WTC11 (cell line): ENCODE results near the gene OGA. TPM values are rescaled to one million over a fixed set of nuclear protein-coding genes. Genes with fewer than 3 reads are reported as not detected.

Source experiments
- ATAC-seq: fragments of 200-7000 bp; cut with Tn5 transposase; 2 replicates; pipeline ENCODE4 v1.10.0; 2021; ENCODE audit warnings: mild to moderate bottlenecking, moderate library complexity
- CTCF ChIA-PET: fragments of 300-600 bp; sonication (Branson Sonifier 250); formaldehyde crosslinking; loops from one replicate; lab custom pipeline; 2021; ENCODE audit warnings: antibody characterized with exemption; lab: Charles Lee
- POLR2A ChIA-PET: fragments of 350-600 bp; sonication (Branson Sonifier 250); formaldehyde crosslinking; loops from one replicate; lab custom pipeline; 2021; ENCODE audit warnings: antibody characterized with exemption; lab: Charles Lee
- DNase-seq: peaks from one replicate; pipeline ENCODE4 v3.0.0; 2021; ENCODE audit warnings: low spot score
- H3K27ac Mint-ChIP-seq: 2 replicates; pipeline ENCODE4 v1.8.0; 2021; ENCODE audit warnings: mixed read lengths
- H3K27me3 Mint-ChIP-seq: 2 replicates; pipeline ENCODE4 v1.8.0; 2021; ENCODE audit warnings: low read depth, mild to moderate bottlenecking, moderate library complexity, mixed read lengths
- H3K36me3 Mint-ChIP-seq: 2 replicates; pipeline ENCODE4 v1.8.0; 2021; ENCODE audit warnings: mixed read lengths
- H3K4me1 Mint-ChIP-seq: 2 replicates; pipeline ENCODE4 v1.8.0; 2022; ENCODE audit warnings: mixed read lengths
- H3K4me3 Mint-ChIP-seq: 2 replicates; pipeline ENCODE4 v1.8.0; 2021; ENCODE audit warnings: mild to moderate bottlenecking, moderate library complexity, mixed read lengths
- H3K9me3 Mint-ChIP-seq: 2 replicates; pipeline ENCODE4 v1.8.0; 2021; ENCODE audit warnings: mixed read lengths
- EMX1 ChIP-seq: fragments of 250-450 bp; sonication (Bioruptor Pico); IDR thresholded peaks from 2 replicates; pipeline ENCODE4 v1.8.0; 2021; ENCODE audit warnings: mild to moderate bottlenecking
- ETV6 ChIP-seq: sonication (generic); formaldehyde crosslinking; IDR thresholded peaks from 2 replicates; pipeline ENCODE4 v1.8.1; 2022; ENCODE audit warnings: mild to moderate bottlenecking, missing genetic modification reagents
- FOXJ3 ChIP-seq: sonication (generic); formaldehyde crosslinking; IDR thresholded peaks from 2 replicates; pipeline ENCODE4 v1.9.0; 2021; ENCODE audit warnings: missing genetic modification reagents, mild to moderate bottlenecking, borderline replicate concordance
- FOXK1 ChIP-seq: sonication (generic); formaldehyde crosslinking; IDR thresholded peaks from 2 replicates; pipeline ENCODE4 v1.8.0; 2022; ENCODE audit warnings: mild to moderate bottlenecking, moderate library complexity, missing genetic modification reagents
- GRHL2 ChIP-seq: fragments of 250-450 bp; sonication (Bioruptor Pico); IDR thresholded peaks from 2 replicates; pipeline ENCODE4 v1.8.0; 2022; ENCODE audit warnings: mild to moderate bottlenecking, moderate library complexity; ENCODE audit not compliant: insufficient replicate concordance, severe bottlenecking
- GTF2I ChIP-seq: fragments of 250-450 bp; sonication (Bioruptor Pico); conservative IDR thresholded peaks from 2 replicates; pipeline ENCODE4 v1.4.0; 2021; ENCODE audit warnings: mild to moderate bottlenecking
- NFE2L1 ChIP-seq: sonication (generic); formaldehyde crosslinking; IDR thresholded peaks from 2 replicates; pipeline ENCODE4 v1.8.1; 2023; ENCODE audit warnings: missing genetic modification reagents
- NFYB ChIP-seq: sonication (generic); formaldehyde crosslinking; conservative IDR thresholded peaks from 2 replicates; pipeline ENCODE4 v1.8.0; 2022; ENCODE audit warnings: low read depth, missing genetic modification reagents
- NR1H2 ChIP-seq: sonication (generic); formaldehyde crosslinking; IDR thresholded peaks from 2 replicates; pipeline ENCODE4 v1.9.0; 2021; ENCODE audit warnings: mild to moderate bottlenecking, moderate library complexity, missing genetic modification reagents
- SMAD3 ChIP-seq: sonication (generic); formaldehyde crosslinking; IDR thresholded peaks from 2 replicates; pipeline ENCODE4 v1.8.0; 2022; ENCODE audit warnings: missing genetic modification reagents, mild to moderate bottlenecking, borderline replicate concordance
- ZNF219 ChIP-seq: sonication (generic); formaldehyde crosslinking; IDR thresholded peaks from 2 replicates; pipeline ENCODE4 v1.8.0; 2023; ENCODE audit warnings: missing genetic modification reagents, mild to moderate bottlenecking, borderline replicate concordance
- ZNF416 ChIP-seq: fragments of 250-450 bp; sonication (Bioruptor Pico); IDR thresholded peaks from 2 replicates; pipeline ENCODE4 v1.9.0; 2021; ENCODE audit warnings: mild to moderate bottlenecking, inconsistent platforms
- ZNF423 ChIP-seq: fragments of 250-450 bp; sonication (Bioruptor Pico); IDR thresholded peaks from 2 replicates; pipeline ENCODE4 v2.1.2; 2022; ENCODE audit warnings: mild to moderate bottlenecking, moderate library complexity
- total RNA-seq: library from RNA; stranded (reverse); gene quantifications from 3 replicates; pipeline ENCODE4 v1.2.3, GENCODE V29; 2021
- TF ChIP-seq, protein P1 (sequence below): fragments of 200-600 bp; IDR thresholded peaks from 2 replicates; pipeline ENCODE4 v1.8.0; 2022; ENCODE audit warnings: antibody characterized with exemption
- TF ChIP-seq, protein P2 (sequence below): sonication (generic); formaldehyde crosslinking; IDR thresholded peaks from 2 replicates; pipeline ENCODE4 v1.8.1; 2023; ENCODE audit warnings: mild to moderate bottlenecking, missing genetic modification reagents
- TF ChIP-seq, protein P3 (sequence below): sonication (generic); formaldehyde crosslinking; IDR thresholded peaks from 2 replicates; pipeline ENCODE4 v1.8.0; 2022; ENCODE audit warnings: mild to moderate bottlenecking, missing genetic modification reagents
- TF ChIP-seq, protein P4 (sequence below): sonication (generic); formaldehyde crosslinking; IDR thresholded peaks from 2 replicates; pipeline ENCODE4 v1.8.0; 2022; ENCODE audit warnings: mild to moderate bottlenecking, missing genetic modification reagents
- TF ChIP-seq, protein P5 (sequence below): fragments of 250-450 bp; sonication (Bioruptor Pico); IDR thresholded peaks from 2 replicates; pipeline ENCODE4 v1.9.0; 2021; ENCODE audit warnings: moderate library complexity, mild to moderate bottlenecking, inconsistent platforms, borderline replicate concordance

The OGA gene
- total RNA-seq, 1 experiment from 2014 or later, result 111 TPM

DNA sequence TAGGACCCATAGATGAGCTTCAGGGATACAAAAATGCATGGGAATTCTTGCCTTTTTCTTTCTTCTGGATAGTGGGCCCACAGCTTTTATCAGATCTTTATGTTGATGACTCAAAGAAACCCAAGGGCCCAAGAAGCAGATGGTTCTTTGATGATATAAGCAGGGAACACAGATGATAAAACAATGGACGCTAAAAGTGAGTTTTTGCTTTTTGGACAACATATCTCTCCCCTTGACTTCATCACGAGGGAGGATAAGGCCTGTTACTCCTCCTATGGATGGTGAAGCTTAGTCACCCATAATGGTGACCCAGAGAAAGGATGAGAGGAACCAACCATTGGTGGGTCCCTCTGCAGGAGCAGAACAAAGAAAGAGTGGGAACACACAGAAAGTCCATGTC lies 6.5 kb upstream of the OGA start (continued):
- TF ChIP-seq, protein P1, sequence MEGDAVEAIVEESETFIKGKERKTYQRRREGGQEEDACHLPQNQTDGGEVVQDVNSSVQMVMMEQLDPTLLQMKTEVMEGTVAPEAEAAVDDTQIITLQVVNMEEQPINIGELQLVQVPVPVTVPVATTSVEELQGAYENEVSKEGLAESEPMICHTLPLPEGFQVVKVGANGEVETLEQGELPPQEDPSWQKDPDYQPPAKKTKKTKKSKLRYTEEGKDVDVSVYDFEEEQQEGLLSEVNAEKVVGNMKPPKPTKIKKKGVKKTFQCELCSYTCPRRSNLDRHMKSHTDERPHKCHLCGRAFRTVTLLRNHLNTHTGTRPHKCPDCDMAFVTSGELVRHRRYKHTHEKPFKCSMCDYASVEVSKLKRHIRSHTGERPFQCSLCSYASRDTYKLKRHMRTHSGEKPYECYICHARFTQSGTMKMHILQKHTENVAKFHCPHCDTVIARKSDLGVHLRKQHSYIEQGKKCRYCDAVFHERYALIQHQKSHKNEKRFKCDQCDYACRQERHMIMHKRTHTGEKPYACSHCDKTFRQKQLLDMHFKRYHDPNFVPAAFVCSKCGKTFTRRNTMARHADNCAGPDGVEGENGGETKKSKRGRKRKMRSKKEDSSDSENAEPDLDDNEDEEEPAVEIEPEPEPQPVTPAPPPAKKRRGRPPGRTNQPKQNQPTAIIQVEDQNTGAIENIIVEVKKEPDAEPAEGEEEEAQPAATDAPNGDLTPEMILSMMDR, result no peak
- TF ChIP-seq GTF2I (CRISPR knock-in tag), result no peak
- no peak for TF ChIP-seq ZNF219 (CRISPR knock-in tag)
- TF ChIP-seq ZNF416, result no peak
- TF ChIP-seq FOXJ3 (CRISPR knock-in tag), result no peak

DNA sequence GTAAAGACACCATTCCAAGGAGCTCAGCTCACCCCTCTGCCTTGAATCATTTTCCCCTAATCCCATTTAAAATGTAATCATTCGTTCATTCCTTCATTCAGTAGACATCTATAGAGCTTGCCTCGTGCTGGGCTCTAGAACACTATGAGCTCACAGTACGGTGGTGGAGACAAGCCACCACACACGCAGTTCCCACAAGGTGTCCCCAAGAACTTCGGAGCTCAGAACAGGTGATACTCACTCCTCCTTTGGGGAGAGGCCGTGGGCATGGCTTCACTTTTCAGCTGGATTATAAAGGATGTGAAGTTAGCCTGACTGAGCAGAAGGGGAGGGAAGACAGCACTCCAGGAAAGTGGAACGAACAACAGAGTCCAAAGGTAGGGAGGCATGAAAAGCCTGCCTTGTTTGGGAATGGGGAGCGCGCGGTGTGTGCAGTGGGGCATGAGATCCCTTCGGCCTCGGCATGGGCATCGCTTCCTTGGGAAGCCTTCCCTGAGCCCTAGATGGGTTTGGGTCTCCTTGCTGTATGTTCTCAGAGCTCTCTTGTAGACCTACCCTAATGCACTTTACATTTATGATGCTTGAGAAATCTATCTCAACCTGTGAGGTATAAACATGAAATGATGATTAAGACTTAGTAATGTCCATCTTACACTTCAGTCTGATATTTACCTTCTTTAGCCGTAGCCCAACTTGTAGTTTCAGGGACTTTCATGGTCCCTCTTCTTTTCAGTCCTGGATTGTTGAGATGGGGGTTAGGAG lies 809 bp upstream of the OGA start:
- H3K27me3 Mint-ChIP-seq, result no peaks in the 10 kb centered on the region
- no peaks in the 10 kb centered on the region for H3K36me3 Mint-ChIP-seq
- peaks cover 18% of the 10 kb centered on the region for H3K4me1 Mint-ChIP-seq
- ATAC-seq (peak; percentile 36), DNase-seq (peak; percentile 28)
- ChIA-PET CTCF (interaction anchor here (1.0 to 8.4 kb wide), 16 partner anchors 10 to 413 kb away, joined by 3 to 89 read pairs (median 10); partner anchors contain the start of genes KCNIP2 and NPM3), POLR2A (interaction anchor here (0.5 to 3.2 kb wide), 16 partner anchors 10 to 1100 kb away, joined by 3 to 34 read pairs (median 6); partner anchors contain the start of genes ARMH3, DPCD, KCNIP2 and NPM3)
- peak overlapping the region; percentile 92 for H3K27ac Mint-ChIP-seq
- H3K4me3 Mint-ChIP-seq, result peak overlapping the region; percentile 88
- TF ChIP-seq GRHL2 (CRISPR knock-in tag), result no peak
- TF ChIP-seq, protein P2, sequence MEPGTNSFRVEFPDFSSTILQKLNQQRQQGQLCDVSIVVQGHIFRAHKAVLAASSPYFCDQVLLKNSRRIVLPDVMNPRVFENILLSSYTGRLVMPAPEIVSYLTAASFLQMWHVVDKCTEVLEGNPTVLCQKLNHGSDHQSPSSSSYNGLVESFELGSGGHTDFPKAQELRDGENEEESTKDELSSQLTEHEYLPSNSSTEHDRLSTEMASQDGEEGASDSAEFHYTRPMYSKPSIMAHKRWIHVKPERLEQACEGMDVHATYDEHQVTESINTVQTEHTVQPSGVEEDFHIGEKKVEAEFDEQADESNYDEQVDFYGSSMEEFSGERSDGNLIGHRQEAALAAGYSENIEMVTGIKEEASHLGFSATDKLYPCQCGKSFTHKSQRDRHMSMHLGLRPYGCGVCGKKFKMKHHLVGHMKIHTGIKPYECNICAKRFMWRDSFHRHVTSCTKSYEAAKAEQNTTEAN (CRISPR knock-in tag), result no peak
- no peaks in the 10 kb centered on the region for H3K9me3 Mint-ChIP-seq

DNA sequence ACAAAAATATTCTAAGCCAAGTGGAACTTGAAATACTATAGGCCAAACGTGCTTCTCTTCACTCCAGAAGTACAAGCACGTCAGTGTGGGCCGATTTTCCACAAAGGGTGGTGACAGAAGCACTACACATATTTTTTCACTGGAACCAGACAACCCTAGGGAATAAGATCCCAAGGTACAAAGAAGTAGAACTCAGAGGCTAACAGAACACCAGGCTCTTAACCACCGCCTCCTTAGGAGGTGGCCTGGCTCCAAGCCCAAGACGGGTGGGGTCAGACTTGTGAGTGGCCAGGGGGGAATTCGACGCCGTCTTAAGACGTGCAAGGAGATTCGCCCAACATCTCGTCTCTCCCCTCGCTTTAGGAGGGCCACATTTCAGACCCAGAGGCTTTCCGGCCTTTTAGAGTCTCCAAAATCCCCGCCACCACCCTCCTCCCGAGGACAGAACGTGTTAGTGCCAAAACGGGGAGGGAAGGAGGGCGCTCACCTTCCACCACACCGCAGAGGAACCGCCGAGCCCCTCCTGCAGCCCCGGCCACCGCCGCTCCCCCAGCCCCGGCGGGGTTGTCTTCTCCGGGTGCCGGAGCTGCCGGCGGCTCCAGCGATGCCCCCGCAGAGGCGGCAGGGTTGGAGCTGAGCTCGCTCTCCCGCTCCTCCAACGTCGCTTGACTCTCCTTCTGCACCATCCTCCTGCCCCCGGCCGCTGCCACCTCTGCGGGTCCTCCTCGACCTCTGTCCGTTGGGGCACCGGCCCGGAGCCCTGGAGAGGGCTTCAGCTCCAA lies 716 bp downstream of the OGA start:
- Mint-ChIP-seq H3K4me3 (peak overlapping the region; percentile 88), H3K27me3 (no peaks in the 10 kb centered on the region), H3K9me3 (no peaks in the 10 kb centered on the region), H3K27ac (peak overlapping the region; percentile 98), H3K4me1 (peaks cover 33% of the 10 kb centered on the region), H3K36me3 (peaks cover 10% of the 10 kb centered on the region)
- ATAC-seq (no peak; the same call in 1 of the 2 replicates), DNase-seq (no peak)
- ChIA-PET CTCF (interaction anchor here (0.6 to 8.4 kb wide), 16 partner anchors 11 to 516 kb away, joined by 3 to 89 read pairs (median 8); partner anchors contain the start of genes KCNIP2 and NPM3), POLR2A (interaction anchor here (0.5 to 3.2 kb wide), 22 partner anchors 11 to 1178 kb away, joined by 3 to 34 read pairs (median 5); partner anchors contain the start of genes DPCD, KCNIP2, NPM3 and POLL)
- TF ChIP-seq, protein P3, sequence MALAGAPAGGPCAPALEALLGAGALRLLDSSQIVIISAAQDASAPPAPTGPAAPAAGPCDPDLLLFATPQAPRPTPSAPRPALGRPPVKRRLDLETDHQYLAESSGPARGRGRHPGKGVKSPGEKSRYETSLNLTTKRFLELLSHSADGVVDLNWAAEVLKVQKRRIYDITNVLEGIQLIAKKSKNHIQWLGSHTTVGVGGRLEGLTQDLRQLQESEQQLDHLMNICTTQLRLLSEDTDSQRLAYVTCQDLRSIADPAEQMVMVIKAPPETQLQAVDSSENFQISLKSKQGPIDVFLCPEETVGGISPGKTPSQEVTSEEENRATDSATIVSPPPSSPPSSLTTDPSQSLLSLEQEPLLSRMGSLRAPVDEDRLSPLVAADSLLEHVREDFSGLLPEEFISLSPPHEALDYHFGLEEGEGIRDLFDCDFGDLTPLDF, result 0 out of 2 replicates have a peak, but pooled peaks have one; percentile 18
- no peak for TF ChIP-seq NR1H2 (CRISPR knock-in tag)
- 0 out of 2 replicates have a peak, but pooled peaks have one; percentile 64 for TF ChIP-seq EMX1 (CRISPR knock-in tag)
- no peak for TF ChIP-seq FOXK1 (CRISPR knock-in tag)
- 0 out of 2 replicates have a peak, but pooled peaks have one; percentile 33 for TF ChIP-seq ETV6 (CRISPR knock-in tag)
- TF ChIP-seq, protein P4, sequence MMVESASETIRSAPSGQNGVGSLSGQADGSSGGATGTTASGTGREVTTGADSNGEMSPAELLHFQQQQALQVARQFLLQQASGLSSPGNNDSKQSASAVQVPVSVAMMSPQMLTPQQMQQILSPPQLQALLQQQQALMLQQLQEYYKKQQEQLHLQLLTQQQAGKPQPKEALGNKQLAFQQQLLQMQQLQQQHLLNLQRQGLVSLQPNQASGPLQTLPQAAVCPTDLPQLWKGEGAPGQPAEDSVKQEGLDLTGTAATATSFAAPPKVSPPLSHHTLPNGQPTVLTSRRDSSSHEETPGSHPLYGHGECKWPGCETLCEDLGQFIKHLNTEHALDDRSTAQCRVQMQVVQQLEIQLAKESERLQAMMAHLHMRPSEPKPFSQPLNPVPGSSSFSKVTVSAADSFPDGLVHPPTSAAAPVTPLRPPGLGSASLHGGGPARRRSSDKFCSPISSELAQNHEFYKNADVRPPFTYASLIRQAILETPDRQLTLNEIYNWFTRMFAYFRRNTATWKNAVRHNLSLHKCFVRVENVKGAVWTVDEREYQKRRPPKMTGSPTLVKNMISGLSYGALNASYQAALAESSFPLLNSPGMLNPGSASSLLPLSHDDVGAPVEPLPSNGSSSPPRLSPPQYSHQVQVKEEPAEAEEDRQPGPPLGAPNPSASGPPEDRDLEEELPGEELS, result 0 out of 2 replicates have a peak, but pooled peaks have one; percentile 22
- TF ChIP-seq SMAD3 (CRISPR knock-in tag), result no peak
- TF ChIP-seq, protein P5, sequence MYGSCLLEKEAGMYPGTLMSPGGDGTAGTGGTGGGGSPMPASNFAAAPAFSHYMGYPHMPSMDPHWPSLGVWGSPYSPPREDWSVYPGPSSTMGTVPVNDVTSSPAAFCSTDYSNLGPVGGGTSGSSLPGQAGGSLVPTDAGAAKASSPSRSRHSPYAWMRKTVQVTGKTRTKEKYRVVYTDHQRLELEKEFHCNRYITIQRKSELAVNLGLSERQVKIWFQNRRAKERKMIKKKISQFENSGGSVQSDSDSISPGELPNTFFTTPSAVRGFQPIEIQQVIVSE (CRISPR knock-in tag), result no peak
- no peak for TF ChIP-seq ZNF423 (CRISPR knock-in tag)
- TF ChIP-seq, protein P1, result no peak
- TF ChIP-seq NFYB (CRISPR knock-in tag), result no peak
- TF ChIP-seq NFE2L1 (CRISPR knock-in tag), result no peak
